ENCODE data around the gene TMEM132A.
"Not testable (repeated sequence)": the region's sequence is repeated elsewhere in the genome, so short reads cannot be mapped to it uniquely, and the experiment has no call there.

The TMEM132A gene

DNA sequence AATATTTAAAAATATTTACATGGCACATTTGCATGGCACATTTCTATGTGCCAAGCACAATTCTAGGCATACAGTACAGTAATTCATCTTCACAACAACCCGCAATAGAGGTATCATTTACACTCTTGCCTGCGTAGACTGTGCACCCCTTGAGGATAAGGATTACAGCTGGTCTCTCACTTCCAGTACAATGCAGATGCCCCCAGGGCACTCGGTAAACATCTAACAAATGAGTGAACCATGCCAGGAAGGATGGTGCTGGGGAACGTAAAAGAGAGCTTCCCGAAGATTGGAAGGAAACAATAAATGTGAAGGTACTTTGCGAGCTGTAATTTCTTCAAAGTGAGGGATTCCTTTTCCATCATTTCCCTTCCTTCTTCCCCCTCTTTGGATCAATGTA lies 19.2 kb upstream of the TMEM132A start:
- TF ChIP-seq, protein P1, sequence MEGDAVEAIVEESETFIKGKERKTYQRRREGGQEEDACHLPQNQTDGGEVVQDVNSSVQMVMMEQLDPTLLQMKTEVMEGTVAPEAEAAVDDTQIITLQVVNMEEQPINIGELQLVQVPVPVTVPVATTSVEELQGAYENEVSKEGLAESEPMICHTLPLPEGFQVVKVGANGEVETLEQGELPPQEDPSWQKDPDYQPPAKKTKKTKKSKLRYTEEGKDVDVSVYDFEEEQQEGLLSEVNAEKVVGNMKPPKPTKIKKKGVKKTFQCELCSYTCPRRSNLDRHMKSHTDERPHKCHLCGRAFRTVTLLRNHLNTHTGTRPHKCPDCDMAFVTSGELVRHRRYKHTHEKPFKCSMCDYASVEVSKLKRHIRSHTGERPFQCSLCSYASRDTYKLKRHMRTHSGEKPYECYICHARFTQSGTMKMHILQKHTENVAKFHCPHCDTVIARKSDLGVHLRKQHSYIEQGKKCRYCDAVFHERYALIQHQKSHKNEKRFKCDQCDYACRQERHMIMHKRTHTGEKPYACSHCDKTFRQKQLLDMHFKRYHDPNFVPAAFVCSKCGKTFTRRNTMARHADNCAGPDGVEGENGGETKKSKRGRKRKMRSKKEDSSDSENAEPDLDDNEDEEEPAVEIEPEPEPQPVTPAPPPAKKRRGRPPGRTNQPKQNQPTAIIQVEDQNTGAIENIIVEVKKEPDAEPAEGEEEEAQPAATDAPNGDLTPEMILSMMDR (IDR thresholded peaks at IDR 0.05; ENCODE audit: low read depth, low read length): no peak
- DNase-seq (ENCODE audit: low read depth in 2 of 2): no peak
- H3K4me3 ChIP-seq (replicated peaks in 1 of 2; ENCODE audit: low read depth in 2 of 2, low read length in 2 of 2): peak overlapping the region; percentile 81 to 84

DNA sequence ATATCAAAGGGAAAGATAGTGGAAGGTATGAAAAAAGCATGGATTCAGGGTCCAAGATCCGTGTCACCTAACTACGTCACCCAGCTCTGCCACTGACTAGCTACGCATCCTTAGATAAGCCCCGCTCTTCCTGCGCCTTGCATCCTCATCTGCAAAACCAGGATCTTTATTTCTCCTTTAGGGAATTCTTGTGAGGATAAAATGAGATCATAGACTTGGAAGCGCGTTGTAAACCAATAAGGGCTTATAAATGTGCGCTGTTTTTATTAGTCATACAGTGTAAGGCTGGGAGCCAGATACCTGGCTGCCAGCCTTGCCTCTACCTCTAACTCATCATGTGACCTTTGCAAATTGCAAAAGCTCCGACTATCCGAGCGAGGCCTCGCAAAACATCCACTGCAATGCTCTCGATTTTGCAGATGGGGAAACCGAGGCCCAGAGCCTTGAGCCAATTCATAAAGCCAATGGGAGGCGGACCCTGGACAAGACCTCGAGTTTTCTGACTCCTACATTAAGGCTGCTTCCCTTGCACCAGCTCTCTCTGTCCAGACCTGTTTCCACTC lies 18.6 kb upstream of the TMEM132A start:
- peak overlapping the region; percentile 81 to 84 for H3K4me3 ChIP-seq (replicated peaks in 1 of 2; ENCODE audit: low read depth in 2 of 2, low read length in 2 of 2)
- TF ChIP-seq, protein P1 (IDR thresholded peaks at IDR 0.05; ENCODE audit: low read depth, low read length): no peak

DNA sequence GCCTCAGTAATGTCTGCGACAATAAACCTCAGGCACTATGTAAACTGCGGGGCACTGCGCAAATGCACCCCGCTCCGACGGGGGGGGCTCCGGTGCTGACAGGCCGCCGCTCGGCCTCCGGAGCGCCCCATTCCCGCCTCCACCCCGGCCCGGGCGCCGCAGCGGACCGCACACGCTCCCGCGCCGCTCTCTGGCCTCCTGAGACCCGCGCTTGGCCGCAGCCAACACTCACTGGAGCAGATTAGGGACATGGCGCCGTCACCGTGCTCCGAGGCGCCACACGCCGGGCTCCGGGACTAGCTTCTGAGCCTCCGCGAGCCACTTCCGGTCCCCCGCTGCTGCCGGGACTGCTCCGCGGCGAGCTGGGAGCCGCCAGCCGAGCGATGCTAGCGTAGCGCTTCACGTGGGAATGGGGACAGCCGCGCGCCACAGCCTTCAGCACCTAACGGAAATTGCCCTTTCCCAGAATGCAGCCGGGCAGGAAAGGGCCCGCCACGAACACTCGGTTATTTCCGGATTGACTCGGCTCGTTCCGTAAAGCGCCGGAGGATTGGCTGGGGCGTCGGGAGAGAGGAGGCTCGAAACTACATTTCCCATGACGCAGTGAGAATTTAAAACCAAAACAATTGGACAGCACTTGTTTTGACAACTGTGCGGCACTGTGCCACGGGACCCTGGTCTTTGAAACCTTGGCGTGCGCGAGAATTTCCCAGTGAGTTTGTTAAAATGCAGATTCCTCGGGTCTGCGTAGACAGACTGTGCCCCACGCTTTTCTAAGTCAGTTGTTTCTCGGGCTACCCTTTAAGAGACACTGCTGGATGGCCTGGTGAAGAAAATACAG lies 17.9 kb upstream of the TMEM132A start, which contains the start of gene PRPF19:
TSS of gene PRPF19 (minus strand) at position 454 of the 841 bp plus-strand sequence. CDS start at position 251, 203 bp downstream.
- DNase-seq (ENCODE audit: low read depth in 2 of 2): peak; percentile 95 to 96
- TF ChIP-seq, protein P1 (IDR thresholded peaks at IDR 0.05; ENCODE audit: low read depth, low read length): no peak
- H3K4me3 ChIP-seq (replicated peaks in 1 of 2; ENCODE audit: low read depth in 2 of 2, low read length in 2 of 2): peak within 1 kb of the TSS; percentile 81 to 84

More for the DNA sequence above, 18.6 kb upstream of the TMEM132A start:
- DNase-seq (ENCODE audit: low read depth in 2 of 2): peak; percentile 22 to 45

DNA sequence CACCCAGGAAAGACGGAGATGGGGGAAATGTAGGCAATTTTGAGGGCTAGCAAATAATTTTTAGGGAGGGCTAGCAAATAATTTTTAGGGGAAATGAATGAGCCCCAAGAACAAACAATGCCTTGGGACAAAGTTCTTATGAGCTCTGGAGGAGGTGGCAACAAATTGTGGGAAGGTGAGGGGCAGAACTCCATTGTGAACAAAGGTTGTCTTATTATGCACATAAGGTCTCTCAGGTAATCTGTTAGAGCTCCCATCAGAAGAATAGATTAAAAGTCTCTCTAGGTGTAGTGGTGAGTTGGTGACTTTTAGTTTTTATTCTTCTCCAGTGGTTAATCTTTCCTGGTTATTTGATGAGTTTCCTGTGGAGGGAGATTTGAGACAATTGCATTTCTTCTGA lies 15.5 kb upstream of the TMEM132A start:
- TF ChIP-seq, protein P1 (IDR thresholded peaks at IDR 0.05; ENCODE audit: low read depth, low read length): no peak
- H3K4me3 ChIP-seq (replicated peaks in 1 of 2; ENCODE audit: low read depth in 2 of 2, low read length in 2 of 2): no peak overlapping the region
- DNase-seq (ENCODE audit: low read depth in 2 of 2): no peak

DNA sequence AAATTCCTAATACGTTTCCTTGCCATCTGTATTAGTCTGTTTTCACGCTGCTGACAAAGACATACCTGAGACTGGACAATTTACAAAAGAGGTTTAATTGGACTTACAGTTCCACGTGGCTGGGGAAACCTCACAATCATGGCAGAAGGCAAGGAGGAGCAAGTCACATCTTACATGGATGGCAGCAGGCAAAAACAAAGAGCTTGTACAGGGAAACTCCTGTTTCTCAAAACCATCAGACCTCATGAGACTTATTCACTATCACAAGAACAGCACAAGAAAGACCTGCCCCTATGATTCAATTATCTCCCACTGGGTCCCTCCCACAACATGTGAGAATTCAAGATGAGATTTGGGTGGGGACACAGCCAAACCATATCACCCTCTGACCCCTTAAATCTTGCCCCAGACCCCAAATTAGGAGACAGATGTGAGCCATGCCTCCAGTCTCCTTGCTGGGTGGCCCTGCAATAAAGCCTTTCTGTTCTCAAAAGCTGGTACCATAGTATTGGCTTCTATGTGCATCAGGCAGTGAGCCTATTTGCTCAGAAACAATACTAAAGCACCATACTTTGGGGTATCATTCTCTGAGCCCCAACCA lies 14.5 kb upstream of the TMEM132A start:
- DNase-seq (ENCODE audit: low read depth in 2 of 2); H3K4me3 ChIP-seq (replicated peaks in 1 of 2; ENCODE audit: low read depth in 2 of 2, low read length in 2 of 2): not testable (repeated sequence)

DNA sequence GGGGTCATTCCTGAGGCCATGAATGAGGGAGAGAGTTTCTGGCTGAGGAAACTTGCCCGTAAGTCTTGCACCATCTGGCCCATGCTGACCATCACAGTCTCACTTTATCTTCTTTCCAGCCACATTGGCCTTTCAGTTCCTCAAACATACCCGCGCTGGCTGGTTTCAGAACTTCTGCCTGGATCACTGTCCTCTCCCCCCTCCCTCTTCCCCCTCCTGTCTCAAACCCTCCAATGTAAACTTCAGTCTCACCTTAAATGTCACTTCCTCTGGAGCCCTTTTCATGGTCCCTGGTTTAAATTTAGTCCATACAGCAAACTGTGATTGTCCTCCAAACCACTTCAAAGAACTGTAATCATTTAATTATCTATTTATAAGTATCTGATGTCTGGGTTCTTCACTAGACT lies 14.0 kb upstream of the TMEM132A start:
- TF ChIP-seq, protein P1 (IDR thresholded peaks at IDR 0.05; ENCODE audit: low read depth, low read length): no peak
- H3K4me3 ChIP-seq (replicated peaks in 1 of 2; ENCODE audit: low read depth in 2 of 2, low read length in 2 of 2): no peak overlapping the region
- no peak for DNase-seq (ENCODE audit: low read depth in 2 of 2)

All from cardiac fibroblast (primary cell).